Caco-2 (cell line): ENCODE data around the gene IFNGR1. TPM values are rescaled to one million over a fixed set of nuclear protein-coding genes. Genes with fewer than 3 reads are reported as not detected.

Source experiments
- BruUV-seq: library from RNA; stranded (reverse); fragments of 400-500 nt; replicated peaks from 2 replicates; lab custom pipeline; 2021; lab: Mats Ljungman, UMichigan
- CTCF ChIA-PET: fragments of 300-600 bp; sonication (Branson Sonifier 250); formaldehyde crosslinking; loops from one replicate; lab custom pipeline; 2022; ENCODE audit warnings: antibody characterized with exemption; lab: Charles Lee
- POLR2A ChIA-PET: fragments of 300-600 bp; sonication (Branson Sonifier 250); formaldehyde crosslinking; loops from one replicate; lab custom pipeline; 2022; ENCODE audit warnings: antibody characterized with exemption; lab: Charles Lee
- DNase-seq, 2 experiments: peaks; one replicate each; pipeline versions ENCODE4 v3.0.0 to v3.0.0-alpha.2; 2020 to 2022
- H3K27me3 ChIP-seq: replicated peaks from 2 replicates; pipeline ENCODE4 v1.6.0; 2011; ENCODE audit warnings: low read length; ENCODE audit not compliant: control insufficient read depth, insufficient read depth
- H3K36me3 ChIP-seq: 2 replicates; pipeline ENCODE4 v1.5.1; 2011; ENCODE audit warnings: low read length; ENCODE audit not compliant: control insufficient read depth, insufficient read depth
- H3K4me1 ChIP-seq: fragments of 250-450 bp; sonication (Bioruptor Pico); 2 replicates; pipeline ENCODE4 v1.5.1; 2020; ENCODE audit warnings: mild to moderate bottlenecking
- H3K4me3 ChIP-seq: 2 replicates; pipeline ENCODE4 v1.5.1; 2011; ENCODE audit warnings: low read depth, mild to moderate bottlenecking, control low read depth, low read length
- H3K9me3 ChIP-seq: fragments of 250-450 bp; sonication (Bioruptor Pico); 2 replicates; pipeline ENCODE4 v1.5.1; 2020; ENCODE audit warnings: mild to moderate bottlenecking, moderate library complexity
- H3K27ac Mint-ChIP-seq: one replicate; pipeline ENCODE4 v1.8.0; 2022; ENCODE audit warnings: mixed read lengths; ENCODE audit not compliant: unreplicated experiment
- H3K27me3 Mint-ChIP-seq: one replicate; pipeline ENCODE4 v1.8.0; 2022; ENCODE audit warnings: mixed read lengths; ENCODE audit not compliant: insufficient read depth, unreplicated experiment
- H3K36me3 Mint-ChIP-seq: one replicate; pipeline ENCODE4 v1.8.0; 2022; ENCODE audit warnings: mild to moderate bottlenecking, mixed read lengths; ENCODE audit not compliant: insufficient read depth, unreplicated experiment
- H3K4me1 Mint-ChIP-seq: one replicate; pipeline ENCODE4 v1.8.0; 2022; ENCODE audit warnings: low read depth, mixed read lengths; ENCODE audit not compliant: unreplicated experiment
- H3K4me3 Mint-ChIP-seq: one replicate; pipeline ENCODE4 v1.8.0; 2022; ENCODE audit warnings: mild to moderate bottlenecking, moderate library complexity, mixed read lengths; ENCODE audit not compliant: unreplicated experiment
- H3K9me3 Mint-ChIP-seq: one replicate; pipeline ENCODE4 v1.8.0; 2022; ENCODE audit warnings: mixed read lengths; ENCODE audit not compliant: unreplicated experiment
- intact Hi-C: fragments of 100-400 bp; cut with micrococcal nuclease; formaldehyde crosslinking; loops from one replicate; pipeline ENCODE4 v1.10.0; 2022; ENCODE audit not compliant: unreplicated experiment
- total RNA-seq: library from RNA; stranded (reverse); gene quantifications from 2 replicates; pipeline ENCODE4 v1.2.3, GENCODE V29; 2022
- TF ChIP-seq, protein P1 (sequence below), 2 experiments: fragments of 200-600 bp in 1 of 2; IDR thresholded peaks; 1 replicate in 1 of 2; 2 replicates in 1 of 2; pipeline versions ENCODE4 v1.5.1 to v1.8.0; 2011 to 2022; ENCODE audit warnings: antibody characterized with exemption in 1 of 2, control low read depth in 1 of 2, inconsistent platforms in 1 of 2, low read depth in 1 of 2, low read length in 1 of 2, mild to moderate bottlenecking in 1 of 2, moderate library complexity in 1 of 2; ENCODE audit not compliant: insufficient read depth in 1 of 2, severe bottlenecking in 1 of 2, unreplicated experiment in 1 of 2

Gene IFNGR1
- total RNA-seq, 1 experiment from 2014 or later, result 58.0 TPM

DNA sequence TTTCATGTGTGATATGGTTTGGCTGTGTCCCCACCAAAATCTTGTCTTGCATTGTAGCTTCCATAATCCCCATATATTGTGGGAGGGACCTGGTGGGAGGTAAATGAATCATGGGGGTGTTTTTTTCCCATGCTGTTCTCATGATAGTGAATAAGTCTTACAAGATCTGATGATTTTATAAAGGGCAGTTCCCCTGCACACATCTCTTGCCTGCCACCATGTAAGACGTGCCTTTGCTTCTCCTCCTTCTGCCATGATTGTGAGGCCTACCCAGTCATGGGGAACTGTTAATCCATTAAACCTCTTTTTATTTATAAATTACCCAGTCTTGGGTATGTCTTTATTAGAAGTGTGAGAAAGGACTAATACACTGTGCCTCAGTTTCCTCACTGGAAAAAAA, 41.6 kb downstream of the IFNGR1 start:
- DNase-seq, result no peak
- Mint-ChIP-seq H3K4me3 (no peak overlapping the region), H3K4me1 (no peaks in the 10 kb centered on the region), H3K27me3 (no peaks in the 10 kb centered on the region), H3K9me3 (peaks cover 11% of the 10 kb centered on the region), H3K36me3 (no peaks in the 10 kb centered on the region), H3K27ac (no peak overlapping the region)
- no peaks in the 10 kb centered on the region for H3K27me3 ChIP-seq
- peaks cover 5% of the 10 kb centered on the region for H3K9me3 ChIP-seq
- intact Hi-C loops, result no loop called here
- no peak overlapping the region for H3K4me3 ChIP-seq
- BruUV-seq, result no TSS peak
- H3K4me1 ChIP-seq, result no peaks in the 10 kb centered on the region
- CTCF ChIA-PET, result no interaction called here
- POLR2A ChIA-PET, result no interaction called here
- H3K36me3 ChIP-seq, result no peaks in the 10 kb centered on the region
- TF ChIP-seq, protein P1, sequence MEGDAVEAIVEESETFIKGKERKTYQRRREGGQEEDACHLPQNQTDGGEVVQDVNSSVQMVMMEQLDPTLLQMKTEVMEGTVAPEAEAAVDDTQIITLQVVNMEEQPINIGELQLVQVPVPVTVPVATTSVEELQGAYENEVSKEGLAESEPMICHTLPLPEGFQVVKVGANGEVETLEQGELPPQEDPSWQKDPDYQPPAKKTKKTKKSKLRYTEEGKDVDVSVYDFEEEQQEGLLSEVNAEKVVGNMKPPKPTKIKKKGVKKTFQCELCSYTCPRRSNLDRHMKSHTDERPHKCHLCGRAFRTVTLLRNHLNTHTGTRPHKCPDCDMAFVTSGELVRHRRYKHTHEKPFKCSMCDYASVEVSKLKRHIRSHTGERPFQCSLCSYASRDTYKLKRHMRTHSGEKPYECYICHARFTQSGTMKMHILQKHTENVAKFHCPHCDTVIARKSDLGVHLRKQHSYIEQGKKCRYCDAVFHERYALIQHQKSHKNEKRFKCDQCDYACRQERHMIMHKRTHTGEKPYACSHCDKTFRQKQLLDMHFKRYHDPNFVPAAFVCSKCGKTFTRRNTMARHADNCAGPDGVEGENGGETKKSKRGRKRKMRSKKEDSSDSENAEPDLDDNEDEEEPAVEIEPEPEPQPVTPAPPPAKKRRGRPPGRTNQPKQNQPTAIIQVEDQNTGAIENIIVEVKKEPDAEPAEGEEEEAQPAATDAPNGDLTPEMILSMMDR (IDR thresholded peaks at IDR 0.05; ENCODE audit: insufficient read depth in 1 of 2, low read depth in 1 of 2, low read length in 1 of 2, severe bottlenecking in 1 of 2, unreplicated experiment in 1 of 2), result no peak

- peaks cover 11% of the 10 kb centered on the region for H3K9me3 Mint-ChIP-seq
- CTCF ChIA-PET, result no interaction called here
- intact Hi-C loops, result no loop called here
- Histone ChIP-seq H3K36me3 (no peaks in the 10 kb centered on the region), H3K9me3 (no peaks in the 10 kb centered on the region), H3K4me1 (no peaks in the 10 kb centered on the region), H3K27me3 (no peaks in the 10 kb centered on the region), H3K4me3 (no peak overlapping the region)
- H3K4me1 Mint-ChIP-seq, result no peaks in the 10 kb centered on the region
- POLR2A ChIA-PET, result no interaction called here
- no peaks in the 10 kb centered on the region for H3K27me3 Mint-ChIP-seq
- DNase-seq, result no peak
- TF ChIP-seq, protein P1 (IDR thresholded peaks at IDR 0.05; ENCODE audit: insufficient read depth in 1 of 2, low read depth in 1 of 2, low read length in 1 of 2, severe bottlenecking in 1 of 2, unreplicated experiment in 1 of 2), result no peak
- no peak overlapping the region for H3K27ac Mint-ChIP-seq
- no peak overlapping the region for H3K4me3 Mint-ChIP-seq
- no TSS peak for BruUV-seq
- no peaks in the 10 kb centered on the region for H3K36me3 Mint-ChIP-seq
These were observed 42.5 kb downstream of the IFNGR1 start for GRCh38 chr6:137176729-137177128.

- H3K36me3 ChIP-seq, result no peaks in the 10 kb centered on the region
- no peak overlapping the region for H3K4me3 ChIP-seq
- no peak for DNase-seq
- H3K4me1 ChIP-seq, result peaks cover under 1% of the 10 kb centered on the region; the same call in 1 of the 2 replicates
- H3K27ac Mint-ChIP-seq, result no peak overlapping the region
- POLR2A ChIA-PET, result no interaction called here
- no peaks in the 10 kb centered on the region for H3K27me3 ChIP-seq
- H3K9me3 ChIP-seq, result peaks cover 1% of the 10 kb centered on the region; the same call in 1 of the 2 replicates
- TF ChIP-seq, protein P1 (IDR thresholded peaks at IDR 0.05; ENCODE audit: insufficient read depth in 1 of 2, low read depth in 1 of 2, low read length in 1 of 2, severe bottlenecking in 1 of 2, unreplicated experiment in 1 of 2), result no peak
- H3K9me3 Mint-ChIP-seq, result peaks cover 12% of the 10 kb centered on the region
- H3K4me1 Mint-ChIP-seq, result no peaks in the 10 kb centered on the region
- BruUV-seq, result no TSS peak
- H3K27me3 Mint-ChIP-seq, result no peaks in the 10 kb centered on the region
- H3K36me3 Mint-ChIP-seq, result no peaks in the 10 kb centered on the region
- H3K4me3 Mint-ChIP-seq, result no peak overlapping the region
- intact Hi-C loops, result no loop called here
- CTCF ChIA-PET, result interaction anchor here (0.6 kb wide), 1 partner anchor 103 kb away, joined by 4 read pairs; no protein-coding TSS in a partner anchor
These were observed 43.3 kb downstream of the IFNGR1 start for GRCh38 chr6:137175868-137176245.
